LNCAP (cell line): ENCODE results near the gene OR9G1.

ENCODE experiments used
- TF ChIP-seq, protein P1 (sequence below): fragments of 450-650 bp; IDR thresholded peaks from 2 replicates; pipeline ENCODE4 v1.5.1; 2017; ENCODE audit warnings: mild to moderate bottlenecking

OR9G1 gene

GRCh38 chr11:56740886-56741285 lies 42.0 kb downstream of the OR9G1 start:
- TF ChIP-seq, protein P1, sequence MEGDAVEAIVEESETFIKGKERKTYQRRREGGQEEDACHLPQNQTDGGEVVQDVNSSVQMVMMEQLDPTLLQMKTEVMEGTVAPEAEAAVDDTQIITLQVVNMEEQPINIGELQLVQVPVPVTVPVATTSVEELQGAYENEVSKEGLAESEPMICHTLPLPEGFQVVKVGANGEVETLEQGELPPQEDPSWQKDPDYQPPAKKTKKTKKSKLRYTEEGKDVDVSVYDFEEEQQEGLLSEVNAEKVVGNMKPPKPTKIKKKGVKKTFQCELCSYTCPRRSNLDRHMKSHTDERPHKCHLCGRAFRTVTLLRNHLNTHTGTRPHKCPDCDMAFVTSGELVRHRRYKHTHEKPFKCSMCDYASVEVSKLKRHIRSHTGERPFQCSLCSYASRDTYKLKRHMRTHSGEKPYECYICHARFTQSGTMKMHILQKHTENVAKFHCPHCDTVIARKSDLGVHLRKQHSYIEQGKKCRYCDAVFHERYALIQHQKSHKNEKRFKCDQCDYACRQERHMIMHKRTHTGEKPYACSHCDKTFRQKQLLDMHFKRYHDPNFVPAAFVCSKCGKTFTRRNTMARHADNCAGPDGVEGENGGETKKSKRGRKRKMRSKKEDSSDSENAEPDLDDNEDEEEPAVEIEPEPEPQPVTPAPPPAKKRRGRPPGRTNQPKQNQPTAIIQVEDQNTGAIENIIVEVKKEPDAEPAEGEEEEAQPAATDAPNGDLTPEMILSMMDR = no peak

GRCh38 chr11:56748597-56748996 lies 49.7 kb downstream of the OR9G1 start, which contains the start of gene OR9G4:
Gene OR9G4 (minus strand): TSS chr11:56748697. CDS start chr11:56743766, 4,931 bp downstream.
- TF ChIP-seq, protein P1 = no peak

GRCh38 chr11:56750190-56750589 lies 51.3 kb downstream of the OR9G1 start:
- TF ChIP-seq, protein P1 = no peak

DNA sequence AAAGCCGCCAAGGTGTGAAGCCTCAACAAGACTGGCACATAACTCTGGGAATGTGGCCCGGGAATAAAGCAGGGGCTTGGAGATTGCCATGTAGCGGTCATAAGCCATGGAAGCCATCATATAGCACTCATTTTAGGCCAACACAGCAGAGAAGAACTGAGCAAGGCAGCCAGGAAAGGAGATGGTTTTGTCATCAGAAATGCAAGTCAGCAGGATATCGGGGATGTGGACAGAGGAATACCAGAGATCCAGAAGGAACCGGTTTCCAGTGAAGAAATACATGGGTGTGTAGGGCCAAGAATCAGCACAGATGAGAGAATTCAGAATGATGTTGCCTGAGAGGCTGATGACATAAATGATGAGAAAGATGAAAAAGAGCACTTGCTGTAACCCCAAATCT lies 52.6 kb downstream of the OR9G1 start:
- TF ChIP-seq, protein P1 = no peak
